ENCODE results near the gene CYP4F22. TPM values are rescaled to one million over a fixed set of nuclear protein-coding genes. Genes with fewer than 3 reads are reported as not detected.

CYP4F22 gene
- not detected in 2 replicates for total RNA-seq
- long read RNA-seq = 0 reads

DNA sequence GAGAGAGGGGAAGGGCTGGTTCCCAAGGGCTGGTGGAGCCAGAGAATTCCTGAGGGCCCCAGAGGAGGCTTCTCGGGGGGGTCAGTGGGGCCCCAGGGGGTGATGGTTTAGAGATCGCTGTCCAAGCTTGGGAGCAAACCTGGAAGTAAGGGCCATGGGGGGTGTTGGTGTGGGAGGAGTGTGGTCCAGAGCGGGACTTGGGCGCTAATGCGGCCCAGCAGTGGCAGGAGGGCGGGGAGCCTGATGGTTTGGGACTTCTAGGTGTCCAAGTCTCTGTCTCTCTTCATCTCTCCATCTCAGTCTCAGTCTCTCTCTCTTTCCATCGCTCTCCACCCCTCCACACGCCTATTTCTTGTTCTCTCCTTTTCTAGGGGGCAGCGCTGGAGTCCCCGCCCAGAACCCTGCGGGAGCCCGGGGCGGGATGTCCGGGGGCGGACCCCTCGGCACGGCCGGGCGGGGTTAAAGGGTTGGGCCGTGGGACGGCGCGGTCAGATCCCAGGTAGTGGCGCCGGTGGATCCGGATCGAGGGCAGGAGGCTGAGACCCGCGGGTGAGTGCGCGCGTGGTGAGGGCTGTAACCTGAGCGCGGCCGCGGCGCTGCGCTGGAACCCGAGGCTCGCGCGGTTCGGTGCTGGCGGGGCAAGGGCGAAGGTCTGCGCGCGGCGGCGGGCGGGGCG, at the start of gene CYP4F22:
TSS of gene CYP4F22 (plus strand) at position 491 of the 676 bp plus-strand sequence. CDS start 16,812 bp downstream, outside the sequence.
- Mint-ChIP-seq H3K27ac (ENCODE audit: unreplicated experiment) (no peak within 1 kb of the TSS), H3K27me3 (ENCODE audit: unreplicated experiment) (peaks cover 4% of the 10 kb centered on the region), H3K4me3 (ENCODE audit: unreplicated experiment) (no peak within 1 kb of the TSS), H3K9me3 (ENCODE audit: unreplicated experiment) (no peaks in the 10 kb centered on the region), H3K4me1 (ENCODE audit: unreplicated experiment) (no peaks in the 10 kb centered on the region), H3K36me3 (ENCODE audit: unreplicated experiment) (no peaks in the 10 kb centered on the region)
- TF ChIP-seq CTCF (IDR thresholded peaks at IDR 0.05) = no peak
- DNase-seq (ENCODE audit: extremely low spot score, unreplicated experiment) = no peak

GRCh38 chr19:15461694-15462093, 46.6 kb upstream of the CYP4F22 start:
- DNase-seq (ENCODE audit: extremely low spot score, unreplicated experiment) = no peak
- H3K27ac Mint-ChIP-seq (ENCODE audit: unreplicated experiment) = no peak overlapping the region
- peaks cover 3% of the 10 kb centered on the region for H3K4me1 Mint-ChIP-seq (ENCODE audit: unreplicated experiment)
- TF ChIP-seq CTCF (IDR thresholded peaks at IDR 0.05) = no peak
- H3K4me3 Mint-ChIP-seq (ENCODE audit: unreplicated experiment) = no peak overlapping the region
- H3K27me3 Mint-ChIP-seq (ENCODE audit: unreplicated experiment) = peaks cover 22% of the 10 kb centered on the region
- no peaks in the 10 kb centered on the region for H3K9me3 Mint-ChIP-seq (ENCODE audit: unreplicated experiment)
- no peaks in the 10 kb centered on the region for H3K36me3 Mint-ChIP-seq (ENCODE audit: unreplicated experiment)

DNA sequence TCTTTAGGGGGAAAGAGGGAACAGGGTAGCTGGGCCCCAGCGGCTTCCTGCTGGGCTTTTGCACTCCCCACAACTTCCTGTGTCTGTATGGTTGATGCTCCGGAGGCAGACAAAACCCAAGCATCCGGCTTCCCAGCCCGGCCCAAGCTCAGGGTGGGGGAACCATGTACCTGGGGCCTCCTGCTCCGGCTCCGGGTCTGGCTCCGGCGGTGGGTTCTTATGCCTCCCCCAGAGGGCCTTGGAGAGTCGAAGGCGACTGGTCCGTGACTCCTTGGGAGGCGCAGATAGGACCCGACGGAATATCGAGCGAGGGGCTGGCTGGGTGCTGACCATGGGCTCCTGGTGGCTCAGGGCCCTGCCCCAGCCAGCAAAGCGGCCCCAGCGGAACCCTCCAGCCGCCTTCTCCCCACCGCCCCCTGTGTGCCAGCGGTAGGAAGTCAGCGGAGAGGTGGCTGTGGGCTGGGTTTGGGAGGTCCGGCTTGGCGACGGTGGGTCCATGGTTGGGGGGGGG, 44.4 kb upstream of the CYP4F22 start:
- no peak overlapping the region for H3K4me3 Mint-ChIP-seq (ENCODE audit: unreplicated experiment)
- H3K27me3 Mint-ChIP-seq (ENCODE audit: unreplicated experiment) = peaks cover 20% of the 10 kb centered on the region
- H3K27ac Mint-ChIP-seq (ENCODE audit: unreplicated experiment) = no peak overlapping the region
- DNase-seq (ENCODE audit: extremely low spot score, unreplicated experiment) = no peak
- H3K9me3 Mint-ChIP-seq (ENCODE audit: unreplicated experiment) = no peaks in the 10 kb centered on the region
- no peaks in the 10 kb centered on the region for H3K4me1 Mint-ChIP-seq (ENCODE audit: unreplicated experiment)
- TF ChIP-seq CTCF (IDR thresholded peaks at IDR 0.05) = no peak
- H3K36me3 Mint-ChIP-seq (ENCODE audit: unreplicated experiment) = no peaks in the 10 kb centered on the region

DNA sequence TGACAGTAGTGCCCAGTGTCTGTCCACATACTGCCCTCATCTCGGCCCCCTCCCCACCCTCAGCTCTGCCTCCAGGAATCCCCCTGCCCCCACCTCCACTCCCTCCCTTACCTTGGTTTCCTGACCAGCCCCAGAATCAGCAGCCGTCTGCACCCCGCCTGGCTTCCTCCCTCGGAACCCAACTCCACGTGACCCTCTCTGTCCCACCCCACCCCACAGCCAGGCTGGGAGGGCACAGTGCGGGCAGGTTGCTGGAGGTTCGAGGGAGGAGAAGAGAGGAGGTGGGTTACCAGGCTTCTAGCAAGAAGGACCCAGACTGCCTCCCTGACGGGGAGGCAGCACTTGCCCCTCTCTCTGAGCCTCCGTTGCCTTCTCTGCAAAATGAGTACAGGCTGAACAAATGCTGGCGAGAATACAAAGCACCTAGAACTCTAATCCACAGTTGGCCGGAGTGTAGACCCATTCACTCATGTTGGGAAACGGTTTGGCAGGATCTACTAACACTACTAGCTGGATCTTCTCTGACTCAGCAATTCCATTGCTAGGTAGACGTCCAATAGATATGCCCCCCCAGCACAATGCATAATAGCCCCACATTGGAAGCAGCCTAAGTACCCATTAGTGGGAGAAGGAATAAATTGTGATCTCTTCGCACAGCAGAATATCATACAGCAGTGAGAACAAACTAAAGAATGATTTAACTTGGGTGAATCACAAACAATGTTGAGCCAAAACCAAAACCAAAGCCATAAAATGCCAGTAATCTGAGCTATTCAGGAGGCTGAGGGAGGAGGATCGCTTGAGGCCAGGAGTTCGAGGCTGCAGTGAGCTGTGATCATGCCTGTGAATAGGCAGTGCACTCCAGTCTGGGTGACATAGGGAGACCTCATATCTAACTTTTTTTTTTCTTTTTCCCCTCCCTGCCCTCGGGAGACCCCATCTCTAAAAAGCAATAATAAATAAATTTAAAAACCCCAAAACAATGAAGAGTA, 43.6 kb upstream of the CYP4F22 start, which contains the start of gene RASAL3:
TSS of gene RASAL3 (minus strand) at position 151 of the 992 bp plus-strand sequence. CDS start 186 bp downstream, outside the sequence.
- Mint-ChIP-seq H3K4me1 (ENCODE audit: unreplicated experiment) (no peaks in the 10 kb centered on the region), H3K36me3 (ENCODE audit: unreplicated experiment) (no peaks in the 10 kb centered on the region), H3K27me3 (ENCODE audit: unreplicated experiment) (peaks cover 25% of the 10 kb centered on the region), H3K9me3 (ENCODE audit: unreplicated experiment) (no peaks in the 10 kb centered on the region), H3K27ac (ENCODE audit: unreplicated experiment) (no peak within 1 kb of the TSS), H3K4me3 (ENCODE audit: unreplicated experiment) (no peak within 1 kb of the TSS)
- no peak for TF ChIP-seq CTCF (IDR thresholded peaks at IDR 0.05)
- DNase-seq (ENCODE audit: extremely low spot score, unreplicated experiment) = no peak

Measured in osteocyte (in vitro differentiated cells).